Activated T-cell treated with anti-CD3 and anti-CD28 coated beads for 48 hours (primary cell): ENCODE measurements around the gene TMEM178A.

Experiments used
- DNase-seq: peaks from one replicate; pipeline ENCODE4 v3.0.0-alpha.2; 2020; ENCODE audit warnings: low read depth

Gene TMEM178A

DNA sequence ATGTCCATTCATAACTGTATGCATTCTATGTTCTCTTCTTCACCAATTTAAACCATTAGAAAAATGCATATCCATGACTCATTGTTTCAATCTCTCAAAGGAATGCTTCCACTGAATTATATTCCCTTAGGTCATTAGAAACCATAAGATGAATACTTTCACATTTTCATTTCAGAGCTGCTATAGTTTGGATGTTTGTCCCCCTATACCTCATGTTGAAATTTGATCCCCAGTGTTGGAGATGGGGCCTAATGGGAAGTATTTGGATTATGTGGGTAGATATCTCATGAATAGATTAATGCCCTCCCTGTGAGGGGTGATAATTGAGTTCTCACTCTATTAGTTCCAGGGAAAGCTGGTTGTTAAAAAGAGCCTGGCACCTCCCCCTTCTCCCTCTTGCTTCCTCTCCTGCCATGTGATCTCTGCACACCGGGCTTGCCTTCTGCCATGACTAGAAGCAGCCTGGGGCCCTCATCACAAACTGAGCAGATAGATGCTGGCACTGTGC lies 77.6 kb downstream of the TMEM178A start:
- no peak for DNase-seq

DNA sequence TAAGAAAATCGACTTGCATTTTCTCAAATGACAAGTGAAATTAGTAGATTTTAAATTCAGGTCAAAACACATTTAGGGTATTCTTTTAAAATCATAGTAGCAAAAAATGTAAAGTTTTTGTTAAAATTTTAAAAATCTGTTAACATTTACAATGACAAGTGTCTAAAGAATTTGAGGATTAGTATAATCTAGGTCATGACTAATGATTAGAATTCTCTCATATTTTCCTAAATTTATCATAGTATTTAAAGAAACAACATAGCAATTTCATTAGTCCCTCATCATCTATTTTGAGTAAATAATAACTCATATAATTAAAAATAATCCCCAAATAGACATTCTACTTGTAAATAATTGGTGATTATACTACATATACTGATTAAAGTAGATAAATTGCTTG lies 89.7 kb downstream of the TMEM178A start:
- no peak for DNase-seq

DNA sequence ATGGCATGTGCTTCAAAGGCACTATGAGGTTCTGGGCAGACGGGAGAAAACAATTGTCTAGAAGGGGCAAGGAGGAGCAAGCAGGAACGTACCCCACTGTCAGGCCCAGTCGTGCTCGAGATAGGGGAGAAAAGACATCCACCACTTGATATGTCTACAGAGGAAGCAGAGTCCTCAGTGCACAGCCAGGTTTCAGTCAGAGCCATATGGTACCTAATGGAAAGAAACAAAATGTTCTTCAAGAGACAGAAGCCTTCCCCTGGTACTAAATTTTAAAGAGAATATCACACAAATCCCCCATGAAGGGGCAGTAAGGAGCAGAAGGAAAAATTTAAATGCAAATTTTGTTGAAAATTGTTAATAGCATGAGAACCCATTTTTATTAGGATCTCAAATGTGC lies 91.4 kb downstream of the TMEM178A start:
- DNase-seq: no peak

DNA sequence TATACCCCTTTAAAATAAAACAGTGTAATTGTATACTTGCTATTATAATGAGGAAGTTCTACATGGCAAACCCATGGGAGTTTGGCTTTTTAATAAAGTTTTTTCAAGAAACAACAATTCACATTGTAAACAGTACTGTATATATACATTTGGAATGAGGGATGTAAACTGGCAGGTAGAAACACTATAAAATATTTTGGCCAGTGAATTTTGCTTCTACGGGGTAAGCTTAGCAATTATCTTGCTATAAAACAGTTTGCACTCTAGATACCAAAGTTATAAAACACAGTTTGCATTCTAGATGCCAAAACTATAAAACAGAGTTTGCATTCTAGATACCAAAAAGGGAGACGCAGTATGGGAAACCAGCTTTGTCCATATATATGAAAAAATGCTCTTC lies 96.7 kb downstream of the TMEM178A start:
- DNase-seq: no peak
